CD14-positive monocyte (primary cell): ENCODE measurements around the gene CNTNAP2. TPM values are rescaled to one million over a fixed set of nuclear protein-coding genes. Genes with fewer than 3 reads are reported as not detected.

Experiments
- DNase-seq, 3 donors: peaks; one replicate each; pipeline ENCODE4 v3.0.0-alpha.2; 2011 to 2022
- H2AFZ ChIP-seq: 2 replicates; pipeline ENCODE4 v1.6.0; 2012; ENCODE audit warnings: mild to moderate bottlenecking, low read depth, low read length, inconsistent platforms; ENCODE audit not compliant: insufficient read depth, poor library complexity, severe bottlenecking
- H3K27ac ChIP-seq, 2 donors: 1 replicate in 1 of 2; 2 replicates in 1 of 2; pipeline ENCODE4 v1.5.1; 2012 to 2013; ENCODE audit warnings: low read length in 2 of 2, control low read depth in 1 of 2, inconsistent platforms in 1 of 2, low read depth in 1 of 2, mild to moderate bottlenecking in 1 of 2
- H3K27me3 ChIP-seq, 2 donors: one replicate each; pipeline versions ENCODE4 v1.6.0 to v1.6.1; 2011 to 2013; ENCODE audit warnings: low read length in 2 of 2; ENCODE audit not compliant: control insufficient read depth in 2 of 2, insufficient read depth in 2 of 2
- H3K36me3 ChIP-seq, 2 donors: replicated peaks in 1 of 2; 1 replicate in 1 of 2; 2 replicates in 1 of 2; pipeline versions ENCODE4 v1.5.1 to v1.6.1; 2012 to 2013; ENCODE audit warnings: low read length in 2 of 2, control low read depth in 1 of 2, inconsistent platforms in 1 of 2, mild to moderate bottlenecking in 1 of 2; ENCODE audit not compliant: insufficient read depth in 2 of 2, control insufficient read depth in 1 of 2
- H3K4me1 ChIP-seq, 2 donors: 1 replicate in 1 of 2; 2 replicates in 1 of 2; pipeline versions ENCODE4 v1.5.1 to v1.6.1; 2012 to 2013; ENCODE audit warnings: low read length in 2 of 2, control low read depth in 1 of 2, inconsistent platforms in 1 of 2, mild to moderate bottlenecking in 1 of 2, moderate library complexity in 1 of 2; ENCODE audit not compliant: insufficient read depth in 2 of 2, control insufficient read depth in 1 of 2
- H3K4me2 ChIP-seq: replicated peaks from 2 replicates; pipeline ENCODE3; 2012; ENCODE audit warnings: low read length, moderate library complexity, mild to moderate bottlenecking; ENCODE audit not compliant: poor library complexity, severe bottlenecking; ENCODE audit errors: extremely low read depth
- H3K4me3 ChIP-seq, 3 experiments: fragments of 200-600 bp in 1 of 3; sonication (generic) in 1 of 3; replicated peaks in 1 of 3; 1 replicate in 2 of 3; 2 replicates in 1 of 3; pipeline ENCODE4 v1.5.1; 2011 to 2013; ENCODE audit warnings: low read length in 3 of 3, mild to moderate bottlenecking in 3 of 3, control low read depth in 2 of 3, low read depth in 2 of 3, inconsistent platforms in 1 of 3, moderate library complexity in 1 of 3
- H3K79me2 ChIP-seq: 2 replicates; pipeline ENCODE4 v1.6.0; 2012; ENCODE audit warnings: mild to moderate bottlenecking, control low read depth, inconsistent platforms, low read length, moderate library complexity; ENCODE audit not compliant: insufficient read depth
- H3K9ac ChIP-seq: 2 replicates; pipeline ENCODE4 v1.6.0; 2017; ENCODE audit warnings: low read length, mild to moderate bottlenecking; ENCODE audit not compliant: insufficient read depth, poor library complexity, severe bottlenecking
- H3K9me3 ChIP-seq, 2 donors: replicated peaks in 1 of 2; 1 replicate in 1 of 2; 2 replicates in 1 of 2; pipeline versions ENCODE4 v1.5.1 to v1.6.1; 2012 to 2013; ENCODE audit warnings: low read length in 2 of 2, control low read depth in 1 of 2; ENCODE audit not compliant: control insufficient read depth in 1 of 2, insufficient read depth in 1 of 2
- H4K20me1 ChIP-seq: 2 replicates; pipeline ENCODE4 v1.6.0; 2012; ENCODE audit warnings: mild to moderate bottlenecking, low read length, control low read depth, moderate library complexity; ENCODE audit not compliant: insufficient read depth
- H3K27ac Mint-ChIP-seq, 7 donors: one replicate each; pipeline ENCODE4 v1.8.0; 2020; ENCODE audit warnings: mild to moderate bottlenecking in 7 of 7, mixed read lengths in 7 of 7, moderate library complexity in 6 of 7, inconsistent platforms in 2 of 7
- H3K27me3 Mint-ChIP-seq, 3 donors: one replicate each; pipeline ENCODE4 v1.8.0; 2021 to 2022; ENCODE audit warnings: low read depth in 3 of 3, mild to moderate bottlenecking in 3 of 3, mixed read lengths in 3 of 3, moderate library complexity in 3 of 3, inconsistent platforms in 1 of 3
- H3K36me3 Mint-ChIP-seq, 2 donors: one replicate each; pipeline ENCODE4 v1.8.0; 2020; ENCODE audit warnings: mixed read lengths in 2 of 2, inconsistent platforms in 1 of 2, mild to moderate bottlenecking in 1 of 2
- H3K4me1 Mint-ChIP-seq: one replicate; pipeline ENCODE4 v1.8.0; 2020; ENCODE audit warnings: mild to moderate bottlenecking, mixed read lengths
- H3K4me3 Mint-ChIP-seq, 2 donors: one replicate each; pipeline ENCODE4 v1.8.0; 2020; ENCODE audit warnings: mild to moderate bottlenecking in 2 of 2, mixed read lengths in 2 of 2, moderate library complexity in 1 of 2
- H3K9me3 Mint-ChIP-seq, 7 donors: one replicate each; pipeline ENCODE4 v1.8.0; 2020 to 2022; ENCODE audit warnings: mixed read lengths in 7 of 7, mild to moderate bottlenecking in 6 of 7, moderate library complexity in 6 of 7, inconsistent platforms in 2 of 7
- CTCF ChIP-seq: fragments of 200-600 bp; IDR thresholded peaks from one replicate; pipeline ENCODE4 v1.8.0; 2022; ENCODE audit warnings: antibody characterized with exemption, mild to moderate bottlenecking
- WGBS: methylation state at CpG from one replicate; pipeline ENCODE4 v1.1.5; 2013; ENCODE audit warnings: missing lambda C conversion rate; ENCODE audit not compliant: insufficient coverage; 5-methylcytosine and 5-hydroxymethylcytosine counted together
- intact Hi-C, 2 donors: fragments of 100-400 bp; cut with micrococcal nuclease; formaldehyde crosslinking; loops; one replicate each; pipeline versions ENCODE4 v1.15.0 to v1.15.1; 2023
- polyA plus RNA-seq, 3 donors: library from polyadenylated mRNA; depleted of rRNA in 1 of 3; unstranded in 2 of 3; stranded (reverse) in 1 of 3; fragments of 300-500 nt in 2 of 3; fragments of >200 nt in 1 of 3; fragmentation: Illumina TruSeq in 2 of 3; gene quantifications; 1 replicate in 2 of 3; 2 replicates in 1 of 3; pipeline ENCODE4 v1.2.3, GENCODE V29; 2012 to 2021

The CNTNAP2 gene
- polyA plus RNA-seq, 3 donors: 0.01 TPM; not detected in 2

DNA sequence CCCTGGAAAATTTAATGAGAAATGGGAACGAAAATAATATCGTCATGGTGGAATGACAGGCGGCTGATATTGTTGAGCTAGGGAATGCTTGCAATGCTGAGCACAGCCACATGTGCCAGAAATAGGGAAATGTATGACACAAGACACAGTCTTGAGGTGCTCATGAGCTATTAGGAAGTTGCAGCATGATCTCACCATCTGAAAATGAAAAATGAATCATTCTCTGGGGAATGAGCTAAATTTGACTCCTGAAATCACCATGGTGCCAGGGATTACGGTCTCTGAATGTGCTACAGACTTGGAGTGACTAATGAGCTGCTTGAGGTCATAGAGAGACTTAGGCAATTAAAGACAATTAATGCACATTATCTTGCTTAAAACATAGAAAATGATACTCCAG is 845.0 kb downstream of the CNTNAP2 start:
- Histone ChIP-seq H3K36me3 (no peaks in the 10 kb centered on the region), H2AFZ (no peak overlapping the region), H3K9ac (no peak overlapping the region), H3K27ac (no peak overlapping the region), H3K9me3 (no peaks in the 10 kb centered on the region), H3K4me2 (no peak overlapping the region), H3K79me2 (no peaks in the 10 kb centered on the region), H4K20me1 (no peaks in the 10 kb centered on the region), H3K27me3 (no peaks in the 10 kb centered on the region), H3K4me3 (no peak overlapping the region), H3K4me1 (no peaks in the 10 kb centered on the region)
- intact Hi-C loops: no loop called here
- WGBS: 100% methylated on average over 3 of the region's 4 CpGs
- Mint-ChIP-seq H3K9me3 (peaks cover 0 to 10% (median 0%) of the 10 kb centered on the region in 7 donors), H3K27ac (no peak overlapping the region), H3K4me1 (no peaks in the 10 kb centered on the region), H3K4me3 (no peak overlapping the region), H3K36me3 (no peaks in the 10 kb centered on the region), H3K27me3 (no peaks in the 10 kb centered on the region)
- no peak for TF ChIP-seq CTCF
- DNase-seq: no peak

GRCh38 chr7:146966274-146966673 is 849.7 kb downstream of the CNTNAP2 start:
- Histone ChIP-seq H3K9ac (no peak overlapping the region), H3K27ac (no peak overlapping the region), H3K4me3 (no peak overlapping the region), H3K9me3 (no peaks in the 10 kb centered on the region), H3K36me3 (no peaks in the 10 kb centered on the region), H3K27me3 (no peaks in the 10 kb centered on the region), H2AFZ (no peak overlapping the region), H3K4me2 (no peak overlapping the region), H3K79me2 (no peaks in the 10 kb centered on the region), H4K20me1 (no peaks in the 10 kb centered on the region), H3K4me1 (no peaks in the 10 kb centered on the region)
- intact Hi-C loops: no loop called here
- Mint-ChIP-seq H3K27ac (no peak overlapping the region), H3K36me3 (no peaks in the 10 kb centered on the region), H3K9me3 (peaks cover 2 to 5% (median 4%) of the 10 kb centered on the region in 7 donors), H3K27me3 (no peaks in the 10 kb centered on the region), H3K4me3 (no peak overlapping the region), H3K4me1 (no peaks in the 10 kb centered on the region)
- DNase-seq: no peak
- no CpG with 5 or more reads among the region's 3 CpGs for WGBS
- no peak for TF ChIP-seq CTCF
